T-cell (primary cell): ENCODE data around the gene HSPA1A. TPM values are rescaled to one million over a fixed set of nuclear protein-coding genes. Genes with fewer than 3 reads are reported as not detected.
"Not testable (repeated sequence)": the region's sequence is repeated elsewhere in the genome, so short reads cannot be mapped to it uniquely, and the experiment has no call there.

Source experiments
- ATAC-seq, 4 experiments: fragments of 200-7000 bp in 3 of 4; fragments of 150-1000 bp in 1 of 4; cut with Tn5 transposase; replicated peaks in 1 of 4; 1 replicate in 3 of 4; 2 replicates in 1 of 4; pipeline ENCODE4 v1.10.0; 2021; ENCODE audit warnings: moderate library complexity in 3 of 4, mild to moderate bottlenecking in 2 of 4, moderate number of reproducible peaks in 1 of 4
- CTCF ChIA-PET, 2 donors: fragments of 300-600 bp; sonication (Branson Sonifier 250); formaldehyde crosslinking; loops; one replicate each; lab custom pipeline; 2022; ENCODE audit warnings: antibody characterized with exemption in 2 of 2; lab: Charles Lee
- POLR2A ChIA-PET, 2 donors: fragments of 300-600 bp; sonication (Branson Sonifier 250); formaldehyde crosslinking; loops; one replicate each; lab custom pipeline; 2022; ENCODE audit warnings: antibody characterized with exemption in 2 of 2; lab: Charles Lee
- DNase-seq, 35 experiments: peaks; one replicate each; pipeline versions ENCODE4 v3.0.0 to v3.0.0-alpha.2; 2013 to 2023
- H3K27ac ChIP-seq: one replicate; pipeline ENCODE4 v1.5.1; 2013; ENCODE audit warnings: low read length
- H3K27me3 ChIP-seq, 2 experiments: replicated peaks in 1 of 2; 1 replicate in 1 of 2; 2 replicates in 1 of 2; pipeline versions ENCODE4 v1.6.1 to v1.7.0; 2013; ENCODE audit warnings: low read length in 1 of 2, mixed read lengths in 1 of 2; ENCODE audit not compliant: control insufficient read depth in 2 of 2, insufficient read depth in 2 of 2; ENCODE audit errors: extremely low read depth in 1 of 2
- H3K36me3 ChIP-seq, 2 donors: 1 replicate in 1 of 2; 2 replicates in 1 of 2; pipeline versions ENCODE4 v1.6.1 to v1.7.0; 2013; ENCODE audit warnings: low read length in 1 of 2; ENCODE audit not compliant: control insufficient read depth in 2 of 2, insufficient read depth in 1 of 2; ENCODE audit errors: extremely low read depth in 1 of 2
- H3K4me1 ChIP-seq, 2 experiments: 1 replicate in 1 of 2; 2 replicates in 1 of 2; pipeline versions ENCODE4 v1.6.1 to v1.7.0; 2013; ENCODE audit warnings: low read length in 2 of 2, mixed read lengths in 1 of 2; ENCODE audit not compliant: insufficient read depth in 2 of 2, control insufficient read depth in 1 of 2; ENCODE audit errors: extremely low read depth in 1 of 2
- H3K4me3 ChIP-seq, 2 donors: 1 replicate in 1 of 2; 2 replicates in 1 of 2; pipeline versions ENCODE4 v1.5.1 to v1.7.0; 2013; ENCODE audit warnings: mild to moderate bottlenecking in 2 of 2, low read length in 1 of 2, moderate library complexity in 1 of 2; ENCODE audit not compliant: control insufficient read depth in 1 of 2; ENCODE audit errors: extremely low read depth in 1 of 2
- H3K9me3 ChIP-seq: 2 replicates; pipeline ENCODE4 v1.7.0; 2013
- H3K27ac Mint-ChIP-seq, 2 donors: one replicate each; pipeline ENCODE4 v1.8.0; 2020 to 2021; ENCODE audit warnings: mild to moderate bottlenecking in 2 of 2, mixed read lengths in 2 of 2
- H3K27me3 Mint-ChIP-seq, 2 donors: one replicate each; pipeline ENCODE4 v1.8.0; 2021 to 2022; ENCODE audit warnings: mixed read lengths in 2 of 2
- H3K36me3 Mint-ChIP-seq: one replicate; pipeline ENCODE4 v1.8.0; 2021; ENCODE audit warnings: mixed read lengths
- H3K4me1 Mint-ChIP-seq, 3 donors: one replicate each; pipeline ENCODE4 v1.8.0; 2020 to 2022; ENCODE audit warnings: mixed read lengths in 3 of 3, mild to moderate bottlenecking in 1 of 3
- H3K4me3 Mint-ChIP-seq, 3 donors: one replicate each; pipeline ENCODE4 v1.8.0; 2020 to 2022; ENCODE audit warnings: mild to moderate bottlenecking in 3 of 3, mixed read lengths in 3 of 3, moderate library complexity in 3 of 3
- H3K9me3 Mint-ChIP-seq, 3 donors: one replicate each; pipeline ENCODE4 v1.8.0; 2020 to 2022; ENCODE audit warnings: mixed read lengths in 3 of 3
- WGBS: methylation state at CpG from one replicate; pipeline ENCODE4 v1.1.5; 2013; ENCODE audit warnings: missing lambda C conversion rate; ENCODE audit not compliant: insufficient coverage; 5-methylcytosine and 5-hydroxymethylcytosine counted together
- total RNA-seq, 35 experiments: library from RNA in 6 of 35; stranded (reverse) in 6 of 35; fragments of 120-200 nt in 1 of 35; gene quantifications; one replicate each; pipeline versions ENCODE4 v1.2.1 to v1.2.4 and lab custom pipeline; 2013 to 2026

Gene HSPA1A
- total RNA-seq, 5 donors from 2014 or later (not counting 1 experiment from before 2014, with no cell fraction given) = 8.8 to 117 (median 77.9) TPM

DNA sequence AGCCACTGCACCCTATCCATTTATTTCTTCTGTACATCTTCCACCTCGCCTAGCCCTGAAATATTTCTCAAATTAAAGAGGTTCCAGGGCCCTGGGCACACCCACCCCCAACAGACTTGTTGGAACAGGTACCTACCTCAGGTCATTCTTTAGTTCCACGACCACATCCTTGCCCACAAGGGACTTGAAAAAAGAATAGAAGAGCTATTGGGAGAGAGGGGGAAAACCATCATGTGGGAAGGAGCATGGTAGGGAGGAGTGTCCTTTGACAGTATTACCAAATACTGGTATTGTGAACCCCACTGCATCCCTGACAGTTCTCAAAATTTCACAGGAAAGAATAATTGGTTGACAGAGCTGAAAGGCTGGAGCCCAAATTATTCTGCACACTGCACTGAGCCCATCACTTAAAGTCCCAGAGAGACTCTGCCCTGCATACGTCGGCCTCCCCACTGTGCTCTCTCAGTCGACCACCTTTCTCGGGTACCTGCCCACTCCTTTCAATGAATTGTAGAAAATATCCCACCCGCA lies 9.3 kb upstream of the HSPA1A start:
- Mint-ChIP-seq H3K9me3 (no peaks in the 10 kb centered on the region), H3K4me3 (peak overlapping the region; percentile 83 to 90 (median 89)), H3K27me3 (no peaks in the 10 kb centered on the region), H3K36me3 (peaks cover 24% of the 10 kb centered on the region), H3K4me1 (peaks cover 20 to 32% (median 21%) of the 10 kb centered on the region in 3 donors), H3K27ac (peak overlapping the region; percentile 91 to 94)
- WGBS = 50% methylated on average over 1 of the region's 7 CpGs
- ATAC-seq (peak in 3 of 4 experiments; percentile 10 to 17 (median 15)), DNase-seq (no peak)
- ChIA-PET CTCF (interaction anchor here (0.6 to 1.6 kb wide), 5 partner anchors 10 to 76 kb away, joined by 3 to 9 read pairs (median 7); partner anchors contain the start of gene VARS1 (in 1 of the 2)), POLR2A (interaction anchor here (0.6 to 1.7 kb wide), 5 partner anchors 9 to 91 kb away, joined by 3 to 5 read pairs (median 5); partner anchors contain the start of genes HSPA1A (in 1 of the 2), HSPA1B (in 1 of the 2) and HSPA1L (in 1 of the 2))
- Histone ChIP-seq H3K4me3 (peak overlapping the region; percentile 64 to 79), H3K36me3 (peaks cover 6 to 27% of the 10 kb centered on the region in 2 donors), H3K27ac (peak overlapping the region; percentile 80), H3K9me3 (no peaks in the 10 kb centered on the region), H3K4me1 (peaks cover 8 to 29% of the 10 kb centered on the region in 2 experiments), H3K27me3 (no peaks in the 10 kb centered on the region)

DNA sequence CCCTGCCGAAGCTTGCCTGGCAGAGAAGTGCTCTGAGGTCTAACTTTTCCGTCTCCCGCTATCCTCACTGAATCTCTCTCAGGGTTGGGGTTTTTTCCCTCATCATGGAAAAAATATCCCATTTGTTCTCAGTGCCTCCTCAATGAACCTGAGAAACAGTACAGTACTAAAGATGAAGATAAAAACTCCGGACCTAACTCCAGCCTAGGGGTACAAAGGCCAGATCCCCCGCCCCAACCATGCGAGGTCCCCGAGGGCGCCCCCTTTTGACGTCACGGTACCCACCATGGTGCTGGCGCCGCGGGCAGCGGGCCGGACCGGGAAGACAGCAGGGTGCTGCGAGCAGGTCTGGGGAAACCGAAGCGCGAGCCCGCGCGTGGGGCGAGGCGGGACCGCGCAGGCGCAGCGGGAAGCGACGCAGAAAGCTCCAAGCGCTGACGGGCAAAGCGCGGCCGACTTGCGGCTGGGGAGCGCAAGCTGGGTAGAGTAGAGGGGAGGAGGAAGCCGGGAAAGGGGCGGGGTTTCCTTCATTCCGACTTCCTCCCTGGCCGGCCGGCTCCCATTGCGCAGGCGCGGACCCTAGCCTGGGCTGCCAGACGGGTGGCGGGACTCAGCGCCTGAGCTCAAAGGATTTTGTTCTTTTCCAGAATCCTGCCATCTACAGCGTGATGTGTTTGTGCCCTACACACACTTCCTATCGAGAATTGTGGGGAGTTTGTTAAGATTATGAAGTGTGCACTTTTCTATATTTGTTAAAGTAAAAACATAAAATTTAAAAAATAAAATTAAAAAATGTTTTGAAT lies 8.7 kb upstream of the HSPA1A start, which contains the start of gene LSM2:
TSS of gene LSM2 (minus strand) at position 497 of the 803 bp plus-strand sequence. CDS start at position 288, 209 bp downstream.
- H3K27me3 ChIP-seq = no peaks in the 10 kb centered on the region
- H3K27ac Mint-ChIP-seq = peak within 1 kb of the TSS; percentile 91 to 94
- peaks cover 18 to 33% (median 21%) of the 10 kb centered on the region in 3 donors for H3K4me1 Mint-ChIP-seq
- peak within 1 kb of the TSS; percentile 64 to 79 for H3K4me3 ChIP-seq
- H3K9me3 Mint-ChIP-seq = no peaks in the 10 kb centered on the region
- DNase-seq = peak; percentile 90 to 98 (median 96)
- peaks cover 8 to 30% of the 10 kb centered on the region in 2 experiments for H3K4me1 ChIP-seq
- no peaks in the 10 kb centered on the region for H3K27me3 Mint-ChIP-seq
- H3K27ac ChIP-seq = peak within 1 kb of the TSS; percentile 80
- peaks cover 25% of the 10 kb centered on the region for H3K36me3 Mint-ChIP-seq
- 0% methylated on average over 41 of the region's 51 CpGs for WGBS
- H3K9me3 ChIP-seq = no peaks in the 10 kb centered on the region
- H3K36me3 ChIP-seq = peaks cover 8 to 33% of the 10 kb centered on the region in 2 donors
- peak; percentile 98 to 99 (median 98) for ATAC-seq
- peak within 1 kb of the TSS; percentile 83 to 90 (median 89) for H3K4me3 Mint-ChIP-seq
- ChIA-PET CTCF (interaction anchor here (0.6 to 1.9 kb wide), 12 partner anchors 8 to 312 kb away, joined by 3 to 9 read pairs (median 4); partner anchors contain the start of genes HSPA1A (in 1 of the 2), HSPA1L (in 1 of the 2), NFKBIL1 (in 1 of the 2) and VARS1 (in 1 of the 2)), POLR2A (interaction anchor here in 1 of 2 donors (0.5 to 1.7 kb wide), 8 partner anchors 9 to 899 kb away, joined by 3 to 5 read pairs (median 4); partner anchors contain the start of genes HSPA1A, HSPA1B, HSPA1L and NEU1)

DNA sequence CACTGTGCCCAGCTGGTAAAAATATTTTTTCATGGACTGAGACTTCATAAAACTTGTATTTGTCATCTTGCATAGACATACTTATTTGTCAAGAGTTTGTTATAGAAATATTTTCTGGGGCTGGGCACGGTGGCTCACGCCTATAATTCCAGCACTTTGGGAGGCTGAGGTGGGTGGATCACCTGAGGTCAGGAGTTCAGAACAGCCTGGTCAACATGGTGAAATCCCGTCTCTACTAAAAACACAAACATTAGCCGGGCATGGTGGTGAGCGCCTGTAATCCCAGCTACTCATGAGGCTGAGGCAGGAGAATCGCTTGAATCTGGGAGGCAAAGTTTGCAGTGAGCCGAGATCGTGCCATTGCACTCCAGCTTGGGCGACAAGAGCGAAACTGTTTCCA lies 6.7 kb upstream of the HSPA1A start:
- H3K27ac ChIP-seq, ATAC-seq, H3K4me3 Mint-ChIP-seq, CTCF ChIA-PET, H3K4me3 ChIP-seq, H3K27ac Mint-ChIP-seq, H3K9me3 ChIP-seq, H3K9me3 Mint-ChIP-seq, DNase-seq, POLR2A ChIA-PET, H3K27me3 Mint-ChIP-seq, H3K27me3 ChIP-seq: not testable (repeated sequence)
- Histone ChIP-seq H3K4me1 (peaks cover 9 to 45% of the 10 kb centered on the region in 2 experiments), H3K36me3 (peaks cover 8 to 25% of the 10 kb centered on the region in 2 donors)
- WGBS = no CpG with 5 or more reads among the region's 10 CpGs
- H3K36me3 Mint-ChIP-seq = peaks cover 19% of the 10 kb centered on the region
- peaks cover 27 to 44% (median 29%) of the 10 kb centered on the region in 3 donors for H3K4me1 Mint-ChIP-seq

DNA sequence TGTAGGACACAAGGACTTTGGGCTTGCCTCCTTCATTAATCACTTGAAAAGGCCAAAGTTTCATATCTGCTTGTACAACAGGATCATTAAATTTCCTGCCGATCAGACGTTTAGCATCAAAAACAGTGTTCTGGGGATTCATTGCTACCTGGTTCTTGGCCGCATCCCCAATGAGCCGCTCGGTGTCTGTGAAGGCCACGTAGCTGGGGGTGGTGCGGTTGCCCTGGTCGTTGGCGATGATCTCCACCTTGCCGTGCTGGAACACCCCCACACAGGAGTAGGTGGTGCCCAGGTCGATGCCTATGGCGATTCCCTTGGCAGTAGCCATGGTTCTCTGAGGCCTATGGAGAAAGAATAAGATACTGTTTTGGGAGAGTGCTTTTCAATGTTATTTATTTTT lies 3.7 kb upstream of the HSPA1A start:
- Mint-ChIP-seq H3K27me3 (no peaks in the 10 kb centered on the region), H3K4me1 (peaks cover 24 to 42% (median 25%) of the 10 kb centered on the region in 3 donors), H3K4me3 (no peak overlapping the region), H3K9me3 (no peaks in the 10 kb centered on the region), H3K36me3 (peaks cover 19% of the 10 kb centered on the region), H3K27ac (no peak overlapping the region)
- ATAC-seq (no peak), DNase-seq (no peak)
- no peaks in the 10 kb centered on the region for H3K27me3 ChIP-seq
- POLR2A ChIA-PET = interaction anchor here in 1 of 2 donors (0.7 kb wide), 1 partner anchor 154 kb away, joined by 3 read pairs; no protein-coding TSS in a partner anchor
- 94% methylated on average over 5 of the region's 12 CpGs for WGBS
- H3K9me3 ChIP-seq = no peaks in the 10 kb centered on the region
- H3K27ac ChIP-seq = no peak overlapping the region
- peaks cover 8 to 22% of the 10 kb centered on the region in 2 donors for H3K36me3 ChIP-seq
- peaks cover 5 to 35% of the 10 kb centered on the region in 2 experiments for H3K4me1 ChIP-seq
- H3K4me3 ChIP-seq = no peak overlapping the region
- CTCF ChIA-PET = no interaction called here

DNA sequence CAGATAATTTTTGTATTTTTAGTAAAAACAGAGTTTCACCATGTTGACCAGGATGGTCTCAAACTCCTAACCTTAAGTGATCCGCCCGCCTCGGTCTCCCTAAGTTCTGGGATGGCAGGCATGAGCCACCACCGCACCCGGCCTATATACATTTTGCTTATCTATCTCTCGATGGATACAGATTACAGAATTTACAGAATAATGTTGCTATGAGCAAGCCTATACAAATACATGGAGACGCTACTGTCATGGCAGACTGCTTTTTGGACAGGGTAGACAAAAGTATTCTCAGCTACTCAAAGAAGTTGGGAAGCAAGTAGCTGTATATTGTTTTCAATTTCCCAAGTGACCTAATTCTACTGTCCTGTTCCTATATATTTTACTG lies 1.9 kb upstream of the HSPA1A start:
- Mint-ChIP-seq H3K27me3 (no peaks in the 10 kb centered on the region), H3K9me3 (no peaks in the 10 kb centered on the region), H3K4me3 (peak overlapping the region; percentile 70 to 92 (median 90)), H3K36me3 (peaks cover 19% of the 10 kb centered on the region), H3K27ac (peak overlapping the region; percentile 86 to 90), H3K4me1 (peaks cover 29 to 50% (median 34%) of the 10 kb centered on the region in 3 donors)
- Histone ChIP-seq H3K27me3 (no peaks in the 10 kb centered on the region), H3K9me3 (no peaks in the 10 kb centered on the region), H3K27ac (no peak overlapping the region), H3K4me1 (peaks cover 8 to 32% of the 10 kb centered on the region in 2 experiments), H3K4me3 (peak overlapping the region in 1 of 2 donors; percentile 90), H3K36me3 (peaks cover 8 to 22% of the 10 kb centered on the region in 2 donors)
- CTCF ChIA-PET = interaction anchor here (0.6 to 1.1 kb wide), 2 partner anchors 17 to 99 kb away, joined by 3 to 6 read pairs; no protein-coding TSS in a partner anchor
- DNase-seq (no peak), ATAC-seq (no peak)
- WGBS = no CpG with 5 or more reads among the region's 7 CpGs
- POLR2A ChIA-PET = no interaction called here
